ENCODE measurements around the gene OBSL1.

DNA sequence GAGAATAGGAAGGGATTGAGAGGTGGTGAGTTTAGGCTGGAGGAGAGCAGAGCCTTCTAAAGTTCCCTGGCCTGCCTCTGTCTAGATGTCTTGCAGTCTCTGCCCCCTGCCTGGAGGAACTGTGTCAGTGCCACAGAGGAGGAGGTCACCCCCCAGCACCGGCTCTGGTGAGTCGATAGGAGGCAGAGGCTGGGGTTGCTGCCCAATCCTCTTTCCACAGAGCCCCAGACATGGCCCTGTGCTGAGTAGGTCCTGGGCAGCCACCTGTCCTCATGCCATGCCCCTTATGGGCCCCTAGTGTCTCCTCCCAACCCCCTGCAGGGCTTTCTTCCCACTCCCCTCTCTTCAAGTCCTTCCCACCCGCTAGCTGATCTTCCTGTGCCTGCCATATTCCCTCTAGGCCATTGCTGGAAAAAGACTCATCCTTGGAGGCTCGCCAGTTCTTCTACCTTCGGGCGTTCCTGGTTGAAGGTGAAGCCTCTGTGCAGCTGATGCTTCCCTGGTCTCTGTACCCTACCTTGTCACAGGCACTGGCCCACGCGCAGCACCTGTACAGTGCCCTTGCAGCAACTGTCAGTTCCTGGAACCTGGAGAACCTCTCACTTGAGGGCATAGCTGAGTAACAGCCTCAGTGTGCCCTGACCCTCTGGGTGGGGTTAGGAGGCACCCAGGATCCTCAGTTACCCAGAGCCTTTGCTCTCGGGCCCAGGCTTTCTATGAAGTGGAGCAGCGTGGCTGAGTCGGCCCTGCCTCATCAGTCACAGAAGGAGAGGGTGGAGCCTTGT is 42.9 kb upstream of the OBSL1 start:
- TF ChIP-seq POLR2A (IDR thresholded peaks at IDR 0.05; ENCODE audit: low read depth), result no peak
- TF ChIP-seq, protein P1, sequence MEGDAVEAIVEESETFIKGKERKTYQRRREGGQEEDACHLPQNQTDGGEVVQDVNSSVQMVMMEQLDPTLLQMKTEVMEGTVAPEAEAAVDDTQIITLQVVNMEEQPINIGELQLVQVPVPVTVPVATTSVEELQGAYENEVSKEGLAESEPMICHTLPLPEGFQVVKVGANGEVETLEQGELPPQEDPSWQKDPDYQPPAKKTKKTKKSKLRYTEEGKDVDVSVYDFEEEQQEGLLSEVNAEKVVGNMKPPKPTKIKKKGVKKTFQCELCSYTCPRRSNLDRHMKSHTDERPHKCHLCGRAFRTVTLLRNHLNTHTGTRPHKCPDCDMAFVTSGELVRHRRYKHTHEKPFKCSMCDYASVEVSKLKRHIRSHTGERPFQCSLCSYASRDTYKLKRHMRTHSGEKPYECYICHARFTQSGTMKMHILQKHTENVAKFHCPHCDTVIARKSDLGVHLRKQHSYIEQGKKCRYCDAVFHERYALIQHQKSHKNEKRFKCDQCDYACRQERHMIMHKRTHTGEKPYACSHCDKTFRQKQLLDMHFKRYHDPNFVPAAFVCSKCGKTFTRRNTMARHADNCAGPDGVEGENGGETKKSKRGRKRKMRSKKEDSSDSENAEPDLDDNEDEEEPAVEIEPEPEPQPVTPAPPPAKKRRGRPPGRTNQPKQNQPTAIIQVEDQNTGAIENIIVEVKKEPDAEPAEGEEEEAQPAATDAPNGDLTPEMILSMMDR (IDR thresholded peaks at IDR 0.05), result no peak
